Measurements from ENCODE around the gene PPP2R2C. TPM values are rescaled to one million over a fixed set of nuclear protein-coding genes. Genes with fewer than 3 reads are reported as not detected.

The PPP2R2C gene
- total and polyA plus RNA-seq, 9 of the 15 experiments (the other 6 are each of a cell fraction or from before 2014, with no cell fraction given), result 0.04 to 0.06 TPM; not detected in 7

DNA sequence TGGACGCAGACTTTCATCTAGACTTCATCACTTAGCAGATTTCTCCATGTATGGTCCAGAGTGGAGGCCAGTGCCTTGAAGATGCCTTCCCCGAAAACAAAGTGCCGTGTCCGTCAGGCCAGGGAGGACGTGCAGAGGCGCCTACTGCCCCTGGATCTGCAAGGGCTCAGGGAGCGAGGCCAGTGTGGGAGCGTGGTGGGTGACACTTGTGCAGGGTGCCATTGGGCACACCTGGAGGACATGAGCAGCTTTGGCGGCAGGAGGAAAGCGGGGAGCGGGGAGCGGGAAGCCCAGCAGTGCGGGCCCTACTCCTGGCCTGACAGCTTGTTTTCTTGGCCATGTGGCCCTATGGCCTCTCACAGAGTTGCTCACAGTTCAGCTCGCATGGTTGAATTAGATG is 176.9 kb downstream of the PPP2R2C start (continued):
- TF ChIP-seq NR2C2 (CRISPR knock-in tag; IDR thresholded peaks at IDR 0.05) (no peak), NR2C2 (tag; IDR thresholded peaks at IDR 0.05) (no peak), KDM5B (IDR thresholded peaks at IDR 0.05; ENCODE audit: insufficient replicate concordance, low read depth, low read length) (no peak)

DNA sequence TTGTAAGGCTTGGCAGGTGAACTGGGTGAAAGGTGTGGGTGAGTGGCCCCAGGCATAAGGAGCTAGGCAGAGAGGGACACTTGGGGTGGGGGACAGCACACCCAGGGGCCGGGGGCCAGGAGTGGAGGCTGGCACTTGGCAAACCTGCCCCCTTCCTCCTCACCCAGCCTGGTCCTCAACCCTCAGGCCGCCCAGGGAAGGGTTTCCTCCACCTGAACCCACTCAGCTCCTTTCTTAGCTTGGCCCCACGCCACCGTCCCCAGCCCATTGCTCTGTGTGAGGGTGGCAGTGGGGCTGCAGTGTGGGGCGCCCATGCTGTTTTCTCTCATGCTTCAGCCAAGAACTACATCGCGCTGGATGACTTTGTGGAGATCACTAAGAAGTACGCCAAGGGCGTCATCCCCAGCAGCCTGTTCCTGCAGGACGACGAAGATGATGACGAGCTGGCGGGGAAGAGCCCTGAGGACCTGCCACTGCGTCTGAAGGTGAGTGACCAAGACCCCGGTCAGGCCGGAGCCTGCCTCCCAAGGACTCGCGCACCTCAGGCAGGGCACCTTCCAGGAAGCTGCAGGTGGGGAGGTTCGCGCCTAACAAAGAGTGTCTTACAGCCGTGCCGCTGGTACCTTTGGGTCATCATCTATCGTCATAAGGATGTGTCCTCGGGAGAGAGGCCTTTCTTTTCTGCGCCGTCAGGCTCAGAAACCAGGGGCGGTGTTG is 177.6 kb downstream of the PPP2R2C start:
- Histone ChIP-seq H3K4me1 (replicated peaks in 1 of 2; ENCODE audit: control insufficient read depth in 2 of 2, insufficient read depth in 2 of 2, low read length in 2 of 2) (peaks cover 0 to 4% of the 10 kb centered on the region in 2 experiments; a peak in 1 of 5 replicates), H3K9me3 (replicated peaks; ENCODE audit: control insufficient read depth, insufficient read depth, low read depth, low read length) (no peaks in the 10 kb centered on the region), H3K9ac (ENCODE audit: insufficient read depth in 1 of 2, low read depth in 2 of 2, low read length in 2 of 2) (no peak overlapping the region; a peak in 1 of 4 replicates), H3K27me3 (ENCODE audit: control insufficient read depth in 2 of 2, insufficient read depth in 2 of 2, low read length in 2 of 2) (peaks cover 2 to 48% of the 10 kb centered on the region in 2 experiments; a peak in 3 of 5 replicates), H3K36me3 (ENCODE audit: control insufficient read depth, insufficient read depth, low read length) (no peaks in the 10 kb centered on the region), H3K79me2 (ENCODE audit: control insufficient read depth, insufficient read depth, low read length) (no peaks in the 10 kb centered on the region), H4K20me1 (replicated peaks; ENCODE audit: control insufficient read depth, insufficient read depth, low read length) (0 out of 2 replicates have a peak, but pooled peaks cover 12% of the 10 kb centered on the region), H2AFZ (ENCODE audit: low read depth, low read length) (no peak overlapping the region), H3K27ac (ENCODE audit: extremely low read depth, low read depth, low read length) (no peak overlapping the region), H3K4me2 (ENCODE audit: insufficient read depth, low read length) (no peak overlapping the region), H3K4me3 (no peak overlapping the region), H3K9me1 (ENCODE audit: control insufficient read depth, insufficient read depth, low read length) (peaks cover 3% of the 10 kb centered on the region)
- FAIRE-seq (no peak), ATAC-seq (no peak), DNase-seq (ENCODE audit: extremely low read depth in 1 of 4, low spot score in 3 of 4) (no peak)
- WGBS (ENCODE audit: insufficient coverage, low coverage, missing lambda C conversion rate), result under 1% methylated on average over 27 of the region's 27 CpGs
- CTCF ChIA-PET (ENCODE audit: low intra/inter-chr PET ratio), result no interaction called here
- intact Hi-C loops (cut with micrococcal nuclease) (no loop called here), in situ Hi-C loops (cut with MboI) (no loop called here)
- POLR2A ChIA-PET, result no interaction called here
- BruUV-seq (replicated peaks), result no TSS peak
- TF ChIP-seq SRF (CRISPR knock-in tag; IDR thresholded peaks at IDR 0.05) (no peak), ZNF232 (CRISPR knock-in tag; IDR thresholded peaks at IDR 0.05) (no peak), ZNF431 (CRISPR knock-in tag; IDR thresholded peaks at IDR 0.05) (no peak), ADNP (tag; IDR thresholded peaks at IDR 0.05) (no peak), MAFK (IDR thresholded peaks at IDR 0.05; ENCODE audit: low read length) (no peak), FOXK1 (CRISPR knock-in tag; IDR thresholded peaks at IDR 0.05; ENCODE audit: borderline replicate concordance) (no peak), KDM5B (IDR thresholded peaks at IDR 0.05; ENCODE audit: insufficient replicate concordance, low read depth, low read length) (no peak), PHF21A (IDR thresholded peaks at IDR 0.05; ENCODE audit: borderline replicate concordance, low read depth) (no peak), ZNF785 (CRISPR knock-in tag; IDR thresholded peaks at IDR 0.05) (no peak), ZNF134 (CRISPR knock-in tag; conservative IDR thresholded peaks at IDR 0.05) (no peak), MYBL2 (IDR thresholded peaks at IDR 0.05; ENCODE audit: low read depth) (no peak), MYBL2 (CRISPR knock-in tag; IDR thresholded peaks at IDR 0.05; ENCODE audit: borderline replicate concordance) (no peak), EZH2 (IDR thresholded peaks at IDR 0.05; ENCODE audit: borderline replicate concordance, low read depth, low read length) (no peak), RFX5 (IDR thresholded peaks at IDR 0.05; ENCODE audit: low read depth, low read length) (no peak)
- TF ChIP-seq, protein P1, sequence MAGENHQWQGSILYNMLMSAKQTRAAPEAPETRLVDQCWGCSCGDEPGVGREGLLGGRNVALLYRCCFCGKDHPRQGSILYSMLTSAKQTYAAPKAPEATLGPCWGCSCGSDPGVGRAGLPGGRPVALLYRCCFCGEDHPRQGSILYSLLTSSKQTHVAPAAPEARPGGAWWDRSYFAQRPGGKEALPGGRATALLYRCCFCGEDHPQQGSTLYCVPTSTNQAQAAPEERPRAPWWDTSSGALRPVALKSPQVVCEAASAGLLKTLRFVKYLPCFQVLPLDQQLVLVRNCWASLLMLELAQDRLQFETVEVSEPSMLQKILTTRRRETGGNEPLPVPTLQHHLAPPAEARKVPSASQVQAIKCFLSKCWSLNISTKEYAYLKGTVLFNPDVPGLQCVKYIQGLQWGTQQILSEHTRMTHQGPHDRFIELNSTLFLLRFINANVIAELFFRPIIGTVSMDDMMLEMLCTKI (IDR thresholded peaks at IDR 0.05; ENCODE audit: partially characterized antibody), result no peak
- TF ChIP-seq, protein P2, sequence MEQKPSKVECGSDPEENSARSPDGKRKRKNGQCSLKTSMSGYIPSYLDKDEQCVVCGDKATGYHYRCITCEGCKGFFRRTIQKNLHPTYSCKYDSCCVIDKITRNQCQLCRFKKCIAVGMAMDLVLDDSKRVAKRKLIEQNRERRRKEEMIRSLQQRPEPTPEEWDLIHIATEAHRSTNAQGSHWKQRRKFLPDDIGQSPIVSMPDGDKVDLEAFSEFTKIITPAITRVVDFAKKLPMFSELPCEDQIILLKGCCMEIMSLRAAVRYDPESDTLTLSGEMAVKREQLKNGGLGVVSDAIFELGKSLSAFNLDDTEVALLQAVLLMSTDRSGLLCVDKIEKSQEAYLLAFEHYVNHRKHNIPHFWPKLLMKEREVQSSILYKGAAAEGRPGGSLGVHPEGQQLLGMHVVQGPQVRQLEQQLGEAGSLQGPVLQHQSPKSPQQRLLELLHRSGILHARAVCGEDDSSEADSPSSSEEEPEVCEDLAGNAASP (IDR thresholded peaks at IDR 0.05), result no peak
